Keratinocyte (primary cell): Measurements from ENCODE around the gene MRPL34.

ENCODE experiments used
- CTCF ChIP-seq, 3 experiments: IDR thresholded peaks in 1 of 3; conservative IDR thresholded peaks in 1 of 3; optimal IDR thresholded peaks in 1 of 3; 2 replicates in 2 of 3; 3 replicates in 1 of 3; pipeline versions ENCODE3 to v1.5.1; 2011; ENCODE audit warnings: low read length in 3 of 3, mild to moderate bottlenecking in 3 of 3, moderate library complexity in 2 of 3, control low read depth in 1 of 3, inconsistent platforms in 1 of 3; ENCODE audit not compliant: insufficient read depth in 2 of 3; ENCODE audit errors: extremely low read depth in 1 of 3
- EZH2 ChIP-seq: IDR thresholded peaks from one replicate; pipeline ENCODE4 v1.6.1; 2012; ENCODE audit warnings: inconsistent platforms, mild to moderate bottlenecking, low read length, moderate library complexity

GRCh38 chr19:17353386-17353785 lies 47.7 kb downstream of the MRPL34 start:
- TF ChIP-seq EZH2: no peak
- no peak for TF ChIP-seq CTCF (optimal IDR thresholded peaks at IDR 0.05 in 1 of 3, IDR thresholded peaks at IDR 0.05 in 1 of 3, conservative IDR thresholded peaks at IDR 0.05 in 1 of 3; ENCODE audit: extremely low read depth in 1 of 3, insufficient read depth in 2 of 3, low read length in 3 of 3)
